Non-pigmented ciliary epithelial cell (primary cell): ENCODE data around the gene ID3.

Experiments
- DNase-seq: peaks from one replicate; pipeline ENCODE4 v3.0.0-alpha.2; 2010; ENCODE audit warnings: low read depth

ID3 gene

GRCh38 chr1:23564529-23565122 is 5.3 kb upstream of the ID3 start:
- no peak for DNase-seq

GRCh38 chr1:23563755-23564374 is 4.6 kb upstream of the ID3 start:
- DNase-seq: no peak

GRCh38 chr1:23563003-23563402 is 3.7 kb upstream of the ID3 start:
- DNase-seq: no peak

GRCh38 chr1:23562137-23562876 is 3.0 kb upstream of the ID3 start:
- peak; percentile 95 for DNase-seq

GRCh38 chr1:23561813-23562100 is 2.5 kb upstream of the ID3 start:
- DNase-seq: no peak

- no peak for DNase-seq
Measured at GRCh38 chr1:23561076-23561812, 1.9 kb upstream of the ID3 start.

GRCh38 chr1:23559985-23560741 is 862 bp upstream of the ID3 start:
- no peak for DNase-seq

- DNase-seq: no peak
Measured at GRCh38 chr1:23558872-23559135, 497 bp downstream of the ID3 start.

- no peak for DNase-seq
Measured at GRCh38 chr1:23558140-23558871, 995 bp downstream of the ID3 start.

- no peak for DNase-seq
Measured at GRCh38 chr1:23557471-23558124, 1.7 kb downstream of the ID3 start.

- no peak for DNase-seq
Measured at GRCh38 chr1:23556635-23557470, 2.4 kb downstream of the ID3 start.

GRCh38 chr1:23555986-23556634 is 3.2 kb downstream of the ID3 start:
- DNase-seq: no peak

GRCh38 chr1:23555270-23555985 is 3.9 kb downstream of the ID3 start:
- DNase-seq: no peak

GRCh38 chr1:23554481-23555269 is 4.6 kb downstream of the ID3 start:
- DNase-seq: no peak

GRCh38 chr1:23554127-23554480 is 5.2 kb downstream of the ID3 start:
- no peak for DNase-seq

GRCh38 chr1:23553231-23554126 is 5.8 kb downstream of the ID3 start:
- no peak for DNase-seq

- DNase-seq: no peak
Measured at GRCh38 chr1:23551849-23552248, 7.5 kb downstream of the ID3 start.
